Liver (tissue), 3 donors: Measurements from ENCODE around the gene CATSPERZ.

Experiments used
- CTCF ChIP-seq: fragments of 150-350 bp; IDR thresholded peaks from 2 replicates; pipeline ENCODE4 v1.5.1; 2017; ENCODE audit warnings: improper control_type of control experiment, low read depth, low read length; ENCODE audit not compliant: missing input control
- EGR1 ChIP-seq, 2 donors: IDR thresholded peaks; 2 replicates each; pipeline ENCODE4 v1.6.1; 2016 to 2018; ENCODE audit warnings: antibody characterized with exemption in 2 of 2, low read depth in 2 of 2
- JUND ChIP-seq, 2 donors: IDR thresholded peaks; 2 replicates each; pipeline ENCODE4 v1.6.1; 2016; ENCODE audit warnings: antibody characterized with exemption in 2 of 2
- MAX ChIP-seq: IDR thresholded peaks from 2 replicates; pipeline ENCODE4 v1.6.1; 2016; ENCODE audit warnings: antibody characterized with exemption
- RAD21 ChIP-seq, 2 donors: IDR thresholded peaks; 2 replicates each; pipeline ENCODE4 v1.6.1; 2016; ENCODE audit warnings: antibody characterized with exemption in 2 of 2, mild to moderate bottlenecking in 2 of 2
- YY1 ChIP-seq: IDR thresholded peaks from 2 replicates; pipeline ENCODE4 v1.6.1; 2016; ENCODE audit warnings: antibody characterized with exemption, mild to moderate bottlenecking
- ZBTB33 ChIP-seq: IDR thresholded peaks from 2 replicates; pipeline ENCODE4 v1.6.1; 2016; ENCODE audit warnings: antibody characterized with exemption
- donor health status: healthy.
- donor health status: healthy.

- no peak for TF ChIP-seq CTCF
- no peak for TF ChIP-seq EGR1 (IDR thresholded peaks at IDR 0.05; ENCODE audit: low read depth in 2 of 2)
- TF ChIP-seq MAX = no peak
- no peak for TF ChIP-seq YY1
- no peak for TF ChIP-seq RAD21 (IDR thresholded peaks at IDR 0.05)
- no peak for TF ChIP-seq ZBTB33
- no peak for TF ChIP-seq JUND (IDR thresholded peaks at IDR 0.05)
These were observed 30.7 kb downstream of the CATSPERZ start for GRCh38 chr11:64330888-64331287.
